Measurements from ENCODE around the gene LIMCH1.

DNA sequence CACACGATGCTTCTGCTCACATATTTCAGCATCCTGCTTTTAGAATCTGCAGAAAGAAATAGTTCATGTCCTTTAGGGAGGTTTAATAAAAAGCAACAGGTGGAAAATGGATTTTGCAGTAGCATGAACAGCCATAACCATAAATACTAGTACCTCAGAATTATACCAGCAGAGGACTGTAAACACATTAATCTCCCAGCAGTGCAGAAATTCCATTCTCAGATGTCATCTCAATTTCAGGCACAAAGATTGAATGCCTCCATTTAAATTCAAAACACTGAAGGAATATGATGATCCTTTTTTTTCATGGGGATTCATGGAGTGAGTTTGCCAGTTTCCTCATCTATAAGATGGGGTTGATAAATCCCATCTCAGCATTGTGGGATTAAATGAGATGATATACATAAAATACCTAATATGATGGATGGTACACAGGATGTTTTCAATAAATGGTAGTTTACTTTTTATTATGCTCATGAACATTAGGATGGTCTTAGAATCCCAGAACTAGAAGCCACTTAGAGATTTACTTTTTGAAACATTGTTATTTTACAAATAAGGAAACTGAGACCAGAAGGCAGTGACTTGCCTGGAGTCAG, 566 bp upstream of the LIMCH1 start:
- TF ChIP-seq GATA2 (IDR thresholded peaks at IDR 0.05; ENCODE audit: low read depth, low read length), result no peak
- TF ChIP-seq GATA3 (IDR thresholded peaks at IDR 0.05; ENCODE audit: low read depth, low read length), result no peak

All from SH-SY5Y (cell line).